HG02973 (cell line): ENCODE data around the gene SPDYE16.
"Not testable (repeated sequence)": the region's sequence is repeated elsewhere in the genome, so short reads cannot be mapped to it uniquely, and the experiment has no call there.

Source experiments
- ATAC-seq: cut with Tn5 transposase; IDR thresholded peaks from one replicate; pipeline ENCODE4 v1.9.1; 2021; ENCODE audit warnings: moderate library complexity; ENCODE audit not compliant: unreplicated experiment

The SPDYE16 gene

GRCh38 chr7:76505168-76506080, 37.7 kb downstream of the SPDYE16 start:
- ATAC-seq: no peak

GRCh38 chr7:76504351-76505167, 38.5 kb downstream of the SPDYE16 start:
- not testable (repeated sequence) for ATAC-seq

GRCh38 chr7:76503244-76503643, 39.9 kb downstream of the SPDYE16 start:
- not testable (repeated sequence) for ATAC-seq

GRCh38 chr7:76502836-76503235, 40.3 kb downstream of the SPDYE16 start:
- not testable (repeated sequence) for ATAC-seq

GRCh38 chr7:76502224-76502623, 40.9 kb downstream of the SPDYE16 start:
- ATAC-seq: not testable (repeated sequence)

GRCh38 chr7:76499924-76500241, 43.2 kb downstream of the SPDYE16 start:
- peak; percentile 55 for ATAC-seq

- not testable (repeated sequence) for ATAC-seq
These were observed 43.7 kb downstream of the SPDYE16 start for GRCh38 chr7:76499201-76499923.

- not testable (repeated sequence) for ATAC-seq
These were observed 44.4 kb downstream of the SPDYE16 start for GRCh38 chr7:76498583-76499200.

- ATAC-seq: not testable (repeated sequence)
These were observed 45.0 kb downstream of the SPDYE16 start for GRCh38 chr7:76497918-76498582.

- not testable (repeated sequence) for ATAC-seq
These were observed 47.4 kb downstream of the SPDYE16 start for GRCh38 chr7:76495717-76496116.

GRCh38 chr7:76492139-76492538, 51.0 kb downstream of the SPDYE16 start:
- not testable (repeated sequence) for ATAC-seq

GRCh38 chr7:76487969-76488368, 55.1 kb downstream of the SPDYE16 start:
- not testable (repeated sequence) for ATAC-seq

GRCh38 chr7:76486618-76487017, 56.5 kb downstream of the SPDYE16 start:
- peak; percentile 98 for ATAC-seq

- ATAC-seq: peak; percentile 5
These were observed 57.1 kb downstream of the SPDYE16 start for GRCh38 chr7:76485822-76486610.

- ATAC-seq: not testable (repeated sequence)
These were observed 58.6 kb downstream of the SPDYE16 start for GRCh38 chr7:76484456-76484855.

GRCh38 chr7:76483081-76483480, 60.0 kb downstream of the SPDYE16 start:
- ATAC-seq: not testable (repeated sequence)

GRCh38 chr7:76482660-76483059, 60.4 kb downstream of the SPDYE16 start:
- not testable (repeated sequence) for ATAC-seq
